ENCODE measurements around the gene MEI4.

MEI4 gene

DNA sequence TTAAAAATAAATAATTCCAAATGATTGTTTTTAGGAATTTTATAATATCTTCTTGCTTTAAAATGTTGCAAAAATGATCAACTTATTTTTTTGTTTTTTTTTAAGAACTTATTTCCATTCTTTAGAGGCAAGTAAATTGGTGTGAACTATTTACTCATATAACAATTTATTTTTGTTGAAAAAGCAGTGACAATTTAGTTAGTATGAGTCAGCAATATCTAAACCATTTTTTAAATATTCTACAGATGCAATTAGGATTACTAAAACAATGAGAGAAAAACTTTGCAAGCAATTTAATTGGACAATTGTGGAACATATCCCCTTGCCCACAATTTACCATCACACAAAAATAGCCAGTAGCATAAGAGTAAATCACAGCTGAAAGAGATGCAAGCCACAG lies 319.5 kb downstream of the MEI4 start:
- DNase-seq (ENCODE audit: low read depth), result no peak
- TF ChIP-seq, protein P1, sequence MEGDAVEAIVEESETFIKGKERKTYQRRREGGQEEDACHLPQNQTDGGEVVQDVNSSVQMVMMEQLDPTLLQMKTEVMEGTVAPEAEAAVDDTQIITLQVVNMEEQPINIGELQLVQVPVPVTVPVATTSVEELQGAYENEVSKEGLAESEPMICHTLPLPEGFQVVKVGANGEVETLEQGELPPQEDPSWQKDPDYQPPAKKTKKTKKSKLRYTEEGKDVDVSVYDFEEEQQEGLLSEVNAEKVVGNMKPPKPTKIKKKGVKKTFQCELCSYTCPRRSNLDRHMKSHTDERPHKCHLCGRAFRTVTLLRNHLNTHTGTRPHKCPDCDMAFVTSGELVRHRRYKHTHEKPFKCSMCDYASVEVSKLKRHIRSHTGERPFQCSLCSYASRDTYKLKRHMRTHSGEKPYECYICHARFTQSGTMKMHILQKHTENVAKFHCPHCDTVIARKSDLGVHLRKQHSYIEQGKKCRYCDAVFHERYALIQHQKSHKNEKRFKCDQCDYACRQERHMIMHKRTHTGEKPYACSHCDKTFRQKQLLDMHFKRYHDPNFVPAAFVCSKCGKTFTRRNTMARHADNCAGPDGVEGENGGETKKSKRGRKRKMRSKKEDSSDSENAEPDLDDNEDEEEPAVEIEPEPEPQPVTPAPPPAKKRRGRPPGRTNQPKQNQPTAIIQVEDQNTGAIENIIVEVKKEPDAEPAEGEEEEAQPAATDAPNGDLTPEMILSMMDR (IDR thresholded peaks at IDR 0.05; ENCODE audit: insufficient read depth, low read depth, low read length, missing control alignments), result no peak
- no peak overlapping the region for H3K4me3 ChIP-seq (ENCODE audit: low read depth, low read length)

All from GM12865 (cell line).